CD4-positive, CD25-positive, alpha-beta regulatory T cell (primary cell): ENCODE data around the gene PPHLN1. TPM values are rescaled to one million over a fixed set of nuclear protein-coding genes. Genes with fewer than 3 reads are reported as not detected.

ENCODE experiments used
- ATAC-seq, 2 donors: fragments of 150-1000 bp; cut with Tn5 transposase; one replicate each; pipeline ENCODE4 v1.10.0; 2021; ENCODE audit warnings: low read depth in 2 of 2, moderate number of reproducible peaks in 2 of 2, moderate library complexity in 1 of 2
- DNase-seq, 3 donors: peaks; one replicate each; pipeline versions ENCODE4 v3.0.0 to v3.0.0-alpha.2; 2012 to 2022; ENCODE audit warnings: mixed read lengths in 1 of 3
- H3K27ac ChIP-seq: one replicate; pipeline ENCODE4 v1.7.0; 2013; ENCODE audit warnings: mild to moderate bottlenecking, low read length; ENCODE audit not compliant: insufficient read depth, poor library complexity, severe bottlenecking
- H3K27me3 ChIP-seq: one replicate; pipeline ENCODE4 v1.7.0; 2013; ENCODE audit warnings: low read length; ENCODE audit not compliant: control insufficient read depth, insufficient read depth
- H3K36me3 ChIP-seq: one replicate; pipeline ENCODE4 v1.7.0; 2013; ENCODE audit warnings: mild to moderate bottlenecking, low read length, moderate library complexity; ENCODE audit not compliant: control insufficient read depth, insufficient read depth
- H3K4me1 ChIP-seq: 2 replicates; pipeline ENCODE4 v1.7.0; 2013; ENCODE audit warnings: mild to moderate bottlenecking, low read length; ENCODE audit not compliant: insufficient read depth, control insufficient read depth, poor library complexity, severe bottlenecking
- H3K4me3 ChIP-seq: one replicate; pipeline ENCODE4 v1.7.0; 2013; ENCODE audit warnings: low read depth, mild to moderate bottlenecking, low read length, moderate library complexity
- H3K9me3 ChIP-seq, 2 experiments: 1 replicate in 1 of 2; 2 replicates in 1 of 2; pipeline ENCODE4 v1.7.0; 2013; ENCODE audit warnings: low read length in 2 of 2, mild to moderate bottlenecking in 1 of 2, moderate library complexity in 1 of 2; ENCODE audit not compliant: control insufficient read depth in 2 of 2
- H3K27ac Mint-ChIP-seq, 3 donors: one replicate each; pipeline ENCODE4 v1.8.0; 2020 to 2022; ENCODE audit warnings: mild to moderate bottlenecking in 3 of 3, mixed read lengths in 3 of 3, moderate library complexity in 2 of 3
- H3K27me3 Mint-ChIP-seq: one replicate; pipeline ENCODE4 v1.8.0; 2022; ENCODE audit warnings: mild to moderate bottlenecking, mixed read lengths
- H3K36me3 Mint-ChIP-seq: one replicate; pipeline ENCODE4 v1.8.0; 2020; ENCODE audit warnings: mixed read lengths
- H3K4me1 Mint-ChIP-seq, 4 donors: one replicate each; pipeline ENCODE4 v1.8.0; 2020 to 2022; ENCODE audit warnings: mixed read lengths in 4 of 4, mild to moderate bottlenecking in 1 of 4
- H3K4me3 Mint-ChIP-seq, 4 donors: one replicate each; pipeline ENCODE4 v1.8.0; 2020 to 2022; ENCODE audit warnings: mild to moderate bottlenecking in 4 of 4, mixed read lengths in 4 of 4, moderate library complexity in 3 of 4
- H3K9me3 Mint-ChIP-seq, 7 donors: one replicate each; pipeline ENCODE4 v1.8.0; 2020 to 2022; ENCODE audit warnings: mixed read lengths in 7 of 7, mild to moderate bottlenecking in 3 of 7, moderate library complexity in 2 of 7
- polyA plus RNA-seq, 4 donors: library from polyadenylated mRNA; unstranded; fragments of 300-500 nt; fragmentation: Illumina TruSeq; gene quantifications; one replicate each; pipeline ENCODE4 v1.2.3, GENCODE V29; 2021
- total RNA-seq: library from RNA; stranded (reverse); gene quantifications from one replicate; pipeline ENCODE4 v1.2.3, GENCODE V29; 2022

PPHLN1 gene
- total and polyA plus RNA-seq, 5 donors from 2014 or later: 102 to 186 (median 178) TPM

- Histone ChIP-seq H3K27ac (no peak overlapping the region), H3K36me3 (peaks cover 45% of the 10 kb centered on the region), H3K9me3 (no peaks in the 10 kb centered on the region), H3K27me3 (no peaks in the 10 kb centered on the region), H3K4me1 (no peaks in the 10 kb centered on the region), H3K4me3 (no peak overlapping the region)
- Mint-ChIP-seq H3K4me1 (peaks cover 0 to 16% (median 10%) of the 10 kb centered on the region in 4 donors), H3K9me3 (no peaks in the 10 kb centered on the region), H3K4me3 (no peak overlapping the region), H3K36me3 (peaks cover 26% of the 10 kb centered on the region), H3K27ac (peak overlapping the region in 1 of 3 donors; percentile 52), H3K27me3 (no peaks in the 10 kb centered on the region)
- DNase-seq (no peak), ATAC-seq (no peak)
Observed at GRCh38 chr12:42402821-42403411, 76.9 kb downstream of the PPHLN1 start.

- Histone ChIP-seq H3K4me1 (no peaks in the 10 kb centered on the region), H3K9me3 (no peaks in the 10 kb centered on the region), H3K27me3 (no peaks in the 10 kb centered on the region), H3K27ac (no peak overlapping the region), H3K36me3 (peaks cover 11% of the 10 kb centered on the region), H3K4me3 (no peak overlapping the region)
- Mint-ChIP-seq H3K9me3 (no peaks in the 10 kb centered on the region), H3K4me1 (peaks cover 7 to 38% (median 18%) of the 10 kb centered on the region in 4 donors), H3K36me3 (peaks cover 21% of the 10 kb centered on the region), H3K27me3 (no peaks in the 10 kb centered on the region), H3K4me3 (no peak overlapping the region), H3K27ac (peak overlapping the region in 1 of 3 donors; percentile 32)
- DNase-seq: no peak
- no peak for ATAC-seq
Observed at GRCh38 chr12:42407306-42407705, 81.3 kb downstream of the PPHLN1 start.

GRCh38 chr12:42409471-42409870, 83.5 kb downstream of the PPHLN1 start:
- Mint-ChIP-seq H3K36me3 (peaks cover 29% of the 10 kb centered on the region), H3K27ac (no peak overlapping the region), H3K4me3 (no peak overlapping the region), H3K27me3 (no peaks in the 10 kb centered on the region), H3K9me3 (no peaks in the 10 kb centered on the region), H3K4me1 (peaks cover 9 to 41% (median 21%) of the 10 kb centered on the region in 4 donors)
- H3K4me3 ChIP-seq: no peak overlapping the region
- H3K36me3 ChIP-seq: peaks cover 11% of the 10 kb centered on the region
- H3K27me3 ChIP-seq: no peaks in the 10 kb centered on the region
- no peak overlapping the region for H3K27ac ChIP-seq
- H3K4me1 ChIP-seq: no peaks in the 10 kb centered on the region
- no peak for ATAC-seq
- no peaks in the 10 kb centered on the region for H3K9me3 ChIP-seq
- no peak for DNase-seq

- H3K27me3 ChIP-seq: no peaks in the 10 kb centered on the region
- H3K27ac Mint-ChIP-seq: no peak overlapping the region
Observed at GRCh38 chr12:42410340-42410739, 84.4 kb downstream of the PPHLN1 start.

GRCh38 chr12:42420395-42420794, 94.4 kb downstream of the PPHLN1 start:
- H3K4me3 Mint-ChIP-seq: no peak overlapping the region
- no peaks in the 10 kb centered on the region for H3K9me3 ChIP-seq

More at GRCh38 chr12:42410340-42410739, 84.4 kb downstream of the PPHLN1 start:
- H3K36me3 Mint-ChIP-seq: peaks cover 26% of the 10 kb centered on the region
- Histone ChIP-seq H3K9me3 (no peaks in the 10 kb centered on the region), H3K36me3 (peaks cover 11% of the 10 kb centered on the region), H3K4me1 (no peaks in the 10 kb centered on the region), H3K27ac (no peak overlapping the region), H3K4me3 (no peak overlapping the region)
- ATAC-seq (no peak), DNase-seq (no peak)
- peaks cover 9 to 43% (median 23%) of the 10 kb centered on the region in 4 donors for H3K4me1 Mint-ChIP-seq
- H3K9me3 Mint-ChIP-seq: no peaks in the 10 kb centered on the region
- no peaks in the 10 kb centered on the region for H3K27me3 Mint-ChIP-seq
- no peak overlapping the region for H3K4me3 Mint-ChIP-seq

GRCh38 chr12:42421844-42422779, 96.1 kb downstream of the PPHLN1 start:
- H3K27me3 ChIP-seq: no peaks in the 10 kb centered on the region
- peaks cover 8% of the 10 kb centered on the region for H3K4me1 ChIP-seq
- H3K9me3 Mint-ChIP-seq: no peaks in the 10 kb centered on the region
- H3K4me3 ChIP-seq: no peak overlapping the region
- peaks cover 21% of the 10 kb centered on the region for H3K36me3 Mint-ChIP-seq
- no peak overlapping the region for H3K4me3 Mint-ChIP-seq
- DNase-seq (peak in 1 of 3 donors; percentile 14), ATAC-seq (no peak)
- H3K27ac Mint-ChIP-seq: no peak overlapping the region
- peaks cover 7% of the 10 kb centered on the region for H3K36me3 ChIP-seq
- H3K27me3 Mint-ChIP-seq: no peaks in the 10 kb centered on the region
- H3K4me1 Mint-ChIP-seq: peaks cover 19 to 42% (median 36%) of the 10 kb centered on the region in 4 donors
- H3K9me3 ChIP-seq: no peaks in the 10 kb centered on the region
- H3K27ac ChIP-seq: no peak overlapping the region

More at GRCh38 chr12:42420395-42420794, 94.4 kb downstream of the PPHLN1 start:
- Histone ChIP-seq H3K4me3 (no peak overlapping the region), H3K27me3 (no peaks in the 10 kb centered on the region), H3K36me3 (peaks cover 7% of the 10 kb centered on the region), H3K27ac (no peak overlapping the region), H3K4me1 (peaks cover 8% of the 10 kb centered on the region)
- Mint-ChIP-seq H3K9me3 (no peaks in the 10 kb centered on the region), H3K36me3 (peaks cover 18% of the 10 kb centered on the region), H3K27me3 (no peaks in the 10 kb centered on the region), H3K4me1 (peaks cover 27 to 51% (median 38%) of the 10 kb centered on the region in 4 donors), H3K27ac (peak overlapping the region in 2 of 3 donors; percentile 9 to 60)
- no peak for ATAC-seq
- DNase-seq: no peak

GRCh38 chr12:42422785-42423184, 96.8 kb downstream of the PPHLN1 start:
- H3K9me3 ChIP-seq: no peaks in the 10 kb centered on the region
- no peak overlapping the region for H3K4me3 Mint-ChIP-seq
- peaks cover 21 to 43% (median 34%) of the 10 kb centered on the region in 4 donors for H3K4me1 Mint-ChIP-seq
- H3K27me3 ChIP-seq: no peaks in the 10 kb centered on the region
- H3K27ac Mint-ChIP-seq: no peak overlapping the region
- DNase-seq (no peak), ATAC-seq (no peak)
- peaks cover 8% of the 10 kb centered on the region for H3K4me1 ChIP-seq
- peaks cover 26% of the 10 kb centered on the region for H3K36me3 Mint-ChIP-seq
- no peaks in the 10 kb centered on the region for H3K27me3 Mint-ChIP-seq
- no peaks in the 10 kb centered on the region for H3K9me3 Mint-ChIP-seq
- H3K36me3 ChIP-seq: peaks cover 7% of the 10 kb centered on the region
- no peak overlapping the region for H3K27ac ChIP-seq
- H3K4me3 ChIP-seq: no peak overlapping the region
